GM19438 (cell line): ENCODE data around the gene LAMB1.

ENCODE experiments used
- ATAC-seq: cut with Tn5 transposase; IDR thresholded peaks from one replicate; pipeline ENCODE4 v1.9.1; 2021; ENCODE audit warnings: low read depth; ENCODE audit not compliant: unreplicated experiment

LAMB1 gene

DNA sequence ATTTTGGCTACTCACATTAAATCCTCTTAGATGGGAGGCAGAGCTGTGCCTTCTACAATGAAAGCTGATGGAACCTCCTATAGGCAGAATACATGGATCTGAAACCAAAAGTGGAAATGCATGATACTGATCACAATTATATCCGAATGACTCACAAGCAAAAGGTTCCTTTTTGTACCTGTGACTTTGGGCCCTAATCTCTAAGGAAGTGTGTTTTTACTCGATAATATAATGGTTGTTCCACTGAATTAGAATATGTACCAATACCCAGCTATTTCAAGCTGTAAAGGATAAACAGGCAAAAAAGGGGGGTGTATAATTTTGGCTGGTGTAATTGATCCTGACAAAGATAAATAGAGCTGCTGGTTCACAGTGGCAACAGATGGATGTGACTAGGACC, 17.6 kb upstream of the LAMB1 start:
- ATAC-seq: no peak

DNA sequence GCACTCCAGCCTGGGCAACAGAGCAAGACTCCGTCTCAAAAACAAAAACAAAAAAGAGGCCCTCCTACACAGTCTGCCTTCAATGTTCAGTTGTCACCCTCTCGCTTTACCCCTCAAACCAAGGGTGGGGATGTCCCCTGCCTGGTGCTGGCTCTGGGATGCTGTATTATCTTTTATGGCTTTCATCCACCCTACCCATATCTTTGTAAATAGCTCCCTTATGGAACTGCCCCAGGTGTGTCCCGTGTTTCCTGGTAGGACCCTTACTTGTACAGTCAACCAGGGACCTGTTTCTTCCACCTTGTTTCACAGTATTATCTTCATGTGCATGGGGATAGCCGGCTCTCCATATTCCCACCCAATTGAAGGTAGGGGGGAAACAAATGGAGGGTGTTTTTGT, 15.7 kb upstream of the LAMB1 start:
- ATAC-seq: no peak

DNA sequence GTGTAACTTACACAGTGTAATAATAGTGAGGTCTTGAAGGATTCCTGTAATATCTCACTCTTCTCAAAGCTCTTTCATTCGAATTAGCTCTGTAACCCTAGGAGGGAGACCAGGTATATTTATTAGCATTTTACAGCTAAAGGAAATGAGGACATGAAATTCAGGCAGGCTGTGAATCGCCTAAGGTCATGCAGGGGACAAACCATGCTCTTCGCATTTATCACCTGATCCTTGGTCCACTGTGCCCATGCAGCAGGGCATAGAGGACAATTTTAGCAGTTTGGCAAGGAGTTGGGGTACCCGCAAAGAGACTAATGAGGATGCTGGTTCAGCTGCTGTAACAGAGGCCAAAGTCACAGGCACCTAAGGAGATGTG, 14.8 kb upstream of the LAMB1 start:
- ATAC-seq: no peak

DNA sequence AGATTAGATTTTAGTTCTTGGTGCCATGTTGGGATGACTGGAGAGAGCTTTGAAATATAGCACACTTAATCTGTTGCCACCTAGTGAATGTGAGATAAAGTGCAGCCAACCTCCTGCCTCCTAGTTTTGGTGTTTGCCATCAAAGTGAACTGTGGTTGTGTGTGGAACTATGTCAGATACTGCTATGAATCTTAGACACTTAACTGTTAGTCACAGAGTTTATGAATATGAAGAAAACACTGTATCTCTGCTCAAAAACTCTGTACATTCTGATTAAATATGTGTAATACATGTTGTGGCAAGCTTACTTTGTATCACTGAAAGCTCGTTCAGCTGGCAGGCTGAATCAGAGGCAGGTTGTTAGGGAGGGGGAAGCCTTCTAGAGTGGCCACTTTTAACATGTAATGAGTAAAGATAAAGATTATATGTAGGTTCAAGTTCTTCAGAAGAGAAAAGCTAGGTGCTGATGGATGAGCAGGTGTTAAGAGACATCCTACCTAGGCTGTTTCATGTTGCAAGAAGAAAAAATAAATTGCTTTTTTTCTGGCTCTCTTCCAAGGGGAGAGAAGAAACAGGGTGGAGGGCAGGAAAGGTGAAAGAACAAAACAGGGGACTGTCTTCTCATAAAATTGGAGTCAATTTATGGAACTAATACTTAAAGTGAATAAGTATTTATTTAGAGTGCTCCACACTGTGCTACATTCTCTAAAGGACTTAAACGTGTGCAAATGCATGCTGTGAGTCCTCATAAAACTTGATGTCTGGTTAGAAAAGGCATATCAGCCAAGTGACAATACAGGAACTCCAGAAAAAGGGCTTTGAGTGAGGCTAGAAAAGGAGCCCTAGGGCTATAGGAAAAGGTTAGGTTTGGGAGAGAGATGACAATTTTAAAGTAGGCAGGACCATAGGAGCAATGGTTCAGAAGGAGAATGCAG, 14.1 kb upstream of the LAMB1 start:
- no peak for ATAC-seq

DNA sequence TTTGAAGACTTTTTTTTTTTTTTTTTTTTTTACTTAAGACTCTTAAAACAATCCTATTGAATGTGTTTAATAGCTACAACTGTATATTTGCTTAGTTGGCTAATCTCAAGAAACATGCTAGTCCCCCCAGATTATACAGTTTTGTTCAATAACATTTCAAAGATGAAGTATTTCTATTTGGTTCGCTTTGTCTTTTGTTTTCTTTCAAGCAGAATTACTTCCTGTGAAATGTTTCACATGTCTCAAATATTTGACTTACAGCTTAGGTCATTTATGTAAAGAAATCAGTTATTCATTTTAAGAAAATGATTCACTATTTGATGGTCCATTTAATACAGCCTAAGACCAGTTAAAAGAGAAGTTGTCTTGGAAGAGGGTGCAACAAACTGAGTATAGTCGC, 12.8 kb upstream of the LAMB1 start:
- ATAC-seq: no peak

DNA sequence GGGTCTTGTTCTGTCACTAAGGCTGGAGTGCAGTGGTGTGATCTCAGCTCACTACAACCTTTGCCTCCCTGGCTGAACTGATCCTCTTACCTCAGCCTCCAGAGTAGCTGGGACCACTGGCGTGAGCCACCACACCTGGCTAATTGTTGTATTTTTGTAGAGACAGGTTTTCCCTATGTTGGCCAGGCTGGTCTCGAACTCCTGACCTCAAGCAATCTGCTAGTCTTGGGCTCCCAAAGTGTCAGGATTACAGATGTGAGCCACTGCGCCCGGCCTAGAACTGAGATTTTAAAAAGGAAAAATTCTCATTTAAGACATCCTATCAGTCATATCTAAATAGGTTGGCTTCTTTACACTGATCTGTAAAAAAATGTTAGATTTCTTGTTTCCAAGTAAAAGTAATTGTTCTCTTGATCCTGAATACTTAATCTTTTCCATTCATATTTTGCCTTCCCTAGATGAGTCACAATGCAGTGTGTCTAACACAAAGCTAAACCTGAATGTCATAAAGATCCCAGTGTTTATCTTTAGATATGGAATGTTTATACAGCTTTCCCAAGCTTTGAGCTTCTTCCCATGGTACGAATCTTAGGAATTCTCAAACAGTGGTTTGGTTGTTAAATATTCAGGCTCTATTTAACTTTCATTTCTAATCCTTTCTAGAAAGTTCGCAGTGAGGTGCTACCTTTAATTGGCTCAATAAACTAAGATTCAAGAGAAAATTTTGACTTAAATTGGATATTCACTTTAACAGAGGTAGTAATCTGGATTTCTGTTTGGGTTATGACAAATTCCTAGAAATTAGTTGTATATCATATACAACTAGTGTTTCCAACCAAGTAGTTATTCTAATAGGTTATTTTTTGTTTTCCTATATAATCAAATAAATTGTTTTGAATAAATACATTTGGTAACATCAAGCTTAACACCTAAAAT, 12.1 kb upstream of the LAMB1 start:
- ATAC-seq: no peak

DNA sequence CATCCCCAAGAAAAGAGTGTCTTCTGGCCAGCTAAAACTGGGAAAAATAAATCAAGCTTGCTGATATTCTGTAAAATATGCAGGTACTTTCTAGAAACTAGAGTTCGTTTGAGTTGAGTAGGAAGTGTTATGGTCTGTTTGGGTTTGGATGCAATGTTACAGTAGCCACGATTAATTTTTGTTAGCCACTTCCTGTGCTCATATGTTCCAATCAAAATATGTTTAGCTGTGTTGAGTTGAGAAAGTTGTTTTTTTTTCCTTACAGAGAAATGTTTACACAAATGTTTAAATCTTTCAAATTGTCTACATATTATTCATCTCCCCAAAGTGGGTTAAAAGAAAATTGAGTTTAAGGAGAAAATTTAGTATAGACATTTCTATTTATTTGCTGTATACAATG, 11.3 kb upstream of the LAMB1 start:
- ATAC-seq: no peak

DNA sequence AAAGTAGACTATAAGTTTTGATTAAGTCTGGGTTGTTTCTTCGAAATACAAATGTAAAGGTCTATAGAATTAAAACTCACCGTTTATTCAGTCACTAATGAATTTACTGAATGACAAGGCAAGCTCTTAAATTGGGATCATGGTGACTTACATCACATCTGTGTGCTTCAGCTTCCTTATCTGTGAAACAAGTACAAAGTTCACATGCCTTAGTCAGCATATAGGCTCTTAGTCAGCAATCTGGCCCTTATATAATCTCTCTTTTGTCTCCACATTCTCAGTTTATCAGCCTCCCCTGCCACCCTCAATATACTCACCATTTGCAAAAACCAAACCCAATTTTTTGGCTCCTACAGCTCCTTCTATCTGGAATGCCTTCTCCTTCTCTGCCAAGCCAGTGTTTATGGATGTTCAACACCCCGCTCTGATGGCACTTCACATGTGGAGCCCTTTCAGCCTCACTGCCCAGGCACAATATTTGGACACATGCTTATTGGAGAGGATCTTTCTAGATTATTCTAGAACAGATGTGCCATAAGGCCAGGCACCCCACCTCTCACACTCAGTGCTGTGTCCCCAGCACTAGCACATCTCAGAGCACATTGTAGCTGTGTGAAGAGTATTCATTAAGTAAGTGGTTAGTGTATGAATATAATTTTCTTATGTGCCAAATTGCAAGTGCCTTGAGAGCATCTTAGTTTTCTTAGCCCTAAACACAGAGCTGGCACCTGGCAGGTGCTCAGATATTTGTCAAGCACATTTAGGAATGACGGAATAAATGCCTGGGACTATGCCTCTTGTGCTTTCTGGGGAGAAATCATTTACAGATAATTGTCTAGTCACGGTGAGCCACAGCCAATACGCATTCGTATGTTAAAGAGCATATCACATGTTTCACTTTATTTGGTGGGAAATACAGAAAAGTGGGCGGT, 9.8 kb upstream of the LAMB1 start:
- ATAC-seq: no peak

DNA sequence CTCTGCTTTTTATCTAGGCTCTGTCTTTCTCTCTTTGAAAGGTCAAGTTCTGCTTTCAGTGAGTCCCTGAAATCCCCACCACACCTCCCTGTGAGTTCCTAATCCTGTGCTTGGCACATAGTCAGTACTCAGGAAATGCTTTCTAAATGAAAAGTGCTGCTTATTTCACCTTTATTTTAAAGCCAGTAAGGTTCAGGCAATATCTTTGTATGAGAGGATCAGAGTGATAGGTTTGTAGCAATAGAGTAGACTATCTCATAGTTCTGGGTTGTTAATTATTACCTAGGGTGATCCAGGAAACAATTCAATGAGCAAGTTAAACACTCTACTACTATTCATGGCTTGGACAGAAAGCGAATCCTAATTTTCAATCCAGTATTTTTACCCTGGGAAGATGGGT, 7.4 kb upstream of the LAMB1 start:
- no peak for ATAC-seq

DNA sequence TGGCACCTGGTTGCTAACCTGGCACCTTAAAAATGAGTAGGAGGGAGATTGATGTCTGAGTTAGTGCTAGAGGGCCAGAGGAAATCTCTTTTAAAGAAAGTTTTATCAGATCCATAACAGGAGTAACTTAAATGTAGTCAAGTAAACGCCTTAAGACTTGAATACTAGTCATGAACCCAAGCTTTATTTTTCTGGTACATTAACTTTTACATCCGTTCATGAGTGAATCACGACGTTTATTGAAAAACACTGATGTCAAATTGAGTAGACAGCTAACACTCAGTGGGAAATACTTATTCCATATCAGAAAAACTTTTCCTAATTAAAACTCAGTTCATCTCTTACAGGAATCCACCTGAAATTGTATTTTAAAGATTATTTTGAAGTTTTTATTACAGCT, 6.9 kb upstream of the LAMB1 start:
- ATAC-seq: no peak

DNA sequence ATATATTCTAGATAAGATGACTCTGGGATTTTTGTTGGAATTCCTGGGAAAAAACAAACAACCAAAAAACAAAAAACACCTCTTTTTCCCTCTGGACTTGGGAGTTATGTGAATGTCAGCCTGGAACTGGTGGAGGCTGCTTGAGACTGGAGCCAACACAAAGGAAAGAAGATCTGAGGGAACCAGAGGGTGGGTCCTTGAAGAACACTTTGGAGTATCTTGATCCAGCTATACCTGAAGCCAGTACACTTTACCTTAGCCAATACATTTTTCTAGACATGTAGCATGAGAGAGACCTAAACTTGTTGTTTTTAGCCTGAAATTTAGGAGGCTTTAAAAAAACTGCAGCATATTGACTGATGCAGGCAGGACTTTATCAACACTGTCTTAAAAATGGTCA, 5.9 kb upstream of the LAMB1 start:
- ATAC-seq: no peak

DNA sequence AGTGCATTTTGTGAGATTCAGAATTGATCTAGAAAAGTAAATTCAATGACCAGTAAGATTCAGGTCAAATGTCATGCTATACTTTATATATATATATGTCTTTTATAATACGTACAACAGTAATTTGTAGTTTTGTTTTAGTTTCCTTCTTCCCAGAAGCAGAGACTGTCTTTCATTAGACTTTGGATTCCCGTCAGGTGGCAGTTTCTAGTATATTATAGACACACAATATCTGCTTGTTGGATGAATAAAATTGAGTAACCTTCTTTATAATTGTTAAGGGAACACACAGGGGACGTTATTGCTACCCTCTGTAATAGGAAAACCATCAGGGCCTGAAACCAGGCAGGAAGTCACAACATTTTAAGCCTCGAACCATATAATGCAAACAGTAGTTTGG, 5.3 kb upstream of the LAMB1 start:
- no peak for ATAC-seq

DNA sequence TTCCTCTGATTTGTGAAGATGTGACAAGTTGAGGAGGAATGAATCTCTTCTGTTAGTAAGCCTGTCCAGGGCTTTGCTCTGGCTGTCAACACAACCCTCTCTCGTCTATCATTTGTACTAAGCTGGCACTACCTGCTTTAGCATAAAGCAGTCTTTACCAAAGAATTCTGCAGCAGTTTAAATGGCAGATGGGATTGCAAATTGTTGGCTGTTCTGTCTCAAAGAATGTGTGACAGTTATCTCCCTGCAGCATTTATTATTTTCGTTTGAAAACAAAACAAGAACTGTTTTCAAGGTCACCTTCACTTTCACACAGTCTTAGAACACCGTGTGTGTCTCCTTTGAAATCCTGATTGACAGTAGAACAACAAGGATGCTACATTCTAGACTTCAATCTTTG, 4.8 kb upstream of the LAMB1 start:
- no peak for ATAC-seq

DNA sequence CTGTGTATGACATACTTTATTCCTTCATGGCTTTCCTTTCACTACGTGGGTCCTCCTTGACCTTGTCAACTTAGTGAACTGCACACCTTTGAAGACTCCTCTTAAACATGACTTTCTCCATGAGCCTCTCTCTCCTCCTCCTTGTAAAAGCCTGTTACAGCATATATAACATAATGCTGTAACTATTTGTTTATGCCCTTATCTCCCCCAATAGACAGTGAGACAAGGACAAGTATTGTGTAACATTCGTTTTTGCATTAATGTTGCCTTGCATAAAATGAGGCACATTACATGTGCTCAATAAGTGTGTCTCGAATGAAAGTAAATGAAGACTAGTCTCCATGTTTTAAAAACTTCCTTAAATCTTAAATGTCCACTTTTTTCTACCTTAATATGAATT, 4.3 kb upstream of the LAMB1 start:
- no peak for ATAC-seq

DNA sequence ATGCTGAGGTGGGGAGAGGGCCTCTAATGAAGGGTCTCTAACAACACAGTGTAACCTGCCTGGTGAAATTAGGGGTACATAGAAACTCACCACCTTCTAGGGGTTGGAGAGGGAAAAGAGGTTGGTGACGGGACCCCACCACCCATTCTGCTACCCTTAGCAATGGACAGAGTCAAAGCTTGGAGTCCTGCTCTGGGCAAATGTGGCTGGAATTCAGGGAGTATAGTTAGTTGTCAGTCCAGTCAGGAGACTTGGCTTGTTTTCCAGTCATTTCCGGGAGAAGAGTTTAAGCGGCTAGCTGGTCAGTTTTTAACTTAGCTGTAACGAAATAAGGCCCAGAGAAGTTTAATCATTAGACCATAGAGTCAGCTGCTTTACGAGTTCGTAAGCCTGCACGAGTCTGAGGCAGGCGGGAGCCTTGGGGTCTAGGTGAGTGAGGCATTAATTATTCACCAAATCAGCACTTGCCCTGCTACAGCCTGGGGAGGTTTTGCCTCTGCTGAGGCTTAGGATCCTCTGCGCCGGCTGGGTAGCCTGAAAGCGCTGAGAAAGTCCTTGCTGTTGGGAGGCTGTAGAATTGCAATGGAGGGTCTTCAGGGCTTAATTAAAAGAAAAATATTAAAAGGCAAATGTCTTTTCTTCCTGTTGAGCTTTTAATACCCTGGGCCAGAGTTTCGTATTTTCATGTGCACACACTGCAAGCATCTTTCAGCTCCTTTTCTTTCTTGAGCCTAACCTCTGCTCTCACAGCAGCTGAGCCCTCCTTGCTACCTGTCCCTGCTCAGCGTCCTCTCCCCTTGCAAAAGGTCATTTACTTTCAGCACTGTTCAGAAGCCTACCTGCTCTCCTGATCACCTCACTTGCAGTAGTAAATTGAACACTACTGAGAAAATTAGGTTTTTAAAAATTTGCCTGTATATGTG, 1.5 kb upstream of the LAMB1 start:
- peak; percentile 89 for ATAC-seq

DNA sequence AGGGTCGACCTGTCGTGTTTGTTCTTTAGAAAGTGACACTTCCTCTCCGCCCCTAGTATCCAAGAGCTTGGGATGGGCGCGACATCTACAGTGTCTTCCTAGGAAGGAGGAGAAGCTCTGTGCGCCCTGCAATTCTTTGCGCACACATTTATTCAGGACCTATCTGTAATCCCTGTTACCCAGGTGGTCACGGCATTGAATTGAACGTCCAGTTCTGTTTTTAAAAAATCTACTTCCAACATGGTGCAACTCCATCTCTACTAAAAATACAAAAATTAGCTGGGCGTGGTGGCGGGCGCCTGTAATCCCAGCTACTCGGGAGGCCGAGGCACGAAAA, 606 bp upstream of the LAMB1 start:
- no peak for ATAC-seq

DNA sequence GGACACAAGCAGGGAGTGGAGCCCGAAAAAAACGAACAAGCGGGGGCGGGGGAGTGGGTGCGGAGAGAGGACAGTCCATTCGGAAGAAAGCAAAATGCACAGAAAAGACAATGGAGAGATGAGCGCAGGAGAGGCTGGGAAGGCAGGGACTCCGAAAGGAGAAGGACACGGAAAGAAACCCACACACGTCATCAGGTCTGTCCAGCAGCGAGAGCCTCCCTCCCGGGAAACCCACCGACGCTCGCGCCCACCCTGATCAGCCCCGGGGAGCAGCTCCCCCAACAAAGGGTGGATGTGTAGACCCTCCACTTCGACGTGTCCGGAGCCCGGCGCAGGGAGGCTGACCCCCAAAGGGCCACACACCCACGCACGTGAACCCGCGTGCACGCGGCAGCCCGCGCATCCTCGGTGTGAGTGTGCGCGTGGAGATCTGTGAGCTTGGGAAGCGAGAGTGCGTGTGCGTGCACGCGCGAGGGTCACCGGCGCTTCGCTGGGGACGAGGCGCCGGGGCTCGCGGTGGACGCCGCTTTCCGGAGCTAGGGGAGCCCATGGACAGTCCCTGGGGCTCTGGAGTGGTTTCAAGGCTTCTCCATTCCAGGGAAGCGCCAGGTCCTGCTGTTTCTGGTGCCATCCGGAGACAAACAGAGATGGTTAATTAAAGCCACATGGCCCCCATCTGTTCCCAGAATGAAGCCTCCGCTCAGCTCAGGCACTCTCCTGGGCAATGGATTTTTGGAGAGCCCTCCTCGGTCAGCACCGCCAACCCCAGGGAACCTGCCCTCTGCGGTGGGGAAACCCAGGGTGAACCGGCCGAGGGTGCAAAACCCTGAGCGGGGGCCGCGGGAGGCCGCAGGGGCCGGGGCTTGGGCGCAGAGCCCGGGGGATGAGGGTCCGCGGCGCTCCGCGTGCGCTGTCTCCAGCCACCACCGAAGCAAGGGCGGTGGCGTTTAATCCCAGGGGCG, 916 bp downstream of the LAMB1 start:
- no peak for ATAC-seq
